Renal cortex interstitium (tissue), 3 donors: ENCODE data around the gene GHSR. TPM values are rescaled to one million over a fixed set of nuclear protein-coding genes. Genes with fewer than 3 reads are reported as not detected.

Source experiments
- polyA plus RNA-seq, 3 donors: library from polyadenylated mRNA; unstranded; fragments of 120-200 nt; gene quantifications; one replicate each; pipeline ENCODE4 v1.2.1, GENCODE V29; 2013; ENCODE audit not compliant: insufficient read length in 3 of 3

The GHSR gene
- polyA plus RNA-seq, 3 donors = not detected

Other genes starting within 250 kb of the GHSR start
- 10 to 100 TPM; 25.9 to 70.5 (median 48.7) TPM for gene TNFSF10, start 75.0 kb upstream of the GHSR start, polyA plus RNA-seq